Endothelial cell of umbilical vein (primary cell): ENCODE data around the gene ZNF207.

ENCODE experiments used
- CTCF ChIP-seq, 2 donors: IDR thresholded peaks; 1 replicate in 1 of 2; 2 replicates in 1 of 2; pipeline ENCODE4 v1.5.1; 2011; ENCODE audit warnings: low read length in 2 of 2, mild to moderate bottlenecking in 2 of 2, moderate library complexity in 2 of 2, control low read depth in 1 of 2, inconsistent platforms in 1 of 2, low read depth in 1 of 2; ENCODE audit not compliant: insufficient read depth in 1 of 2; ENCODE audit errors: extremely low read depth in 1 of 2
- EZH2 ChIP-seq: IDR thresholded peaks from 2 replicates; pipeline ENCODE4 v1.6.1; 2012; ENCODE audit warnings: borderline replicate concordance, low read depth, mild to moderate bottlenecking, moderate library complexity, low read length, inconsistent platforms; ENCODE audit not compliant: severe bottlenecking
- MYC ChIP-seq: IDR thresholded peaks from one replicate; pipeline ENCODE4 v1.6.1; 2011; ENCODE audit warnings: mild to moderate bottlenecking, low read depth, low read length
- POLR2A ChIP-seq: IDR thresholded peaks from 2 replicates; pipeline ENCODE4 v1.6.1; 2012; ENCODE audit warnings: low read depth, mild to moderate bottlenecking, control low read depth, low read length

- TF ChIP-seq EZH2: no peak
- TF ChIP-seq CTCF (IDR thresholded peaks at IDR 0.05; ENCODE audit: extremely low read depth in 1 of 2, insufficient read depth in 1 of 2, low read depth in 1 of 2, low read length in 2 of 2): no peak
- no peak for TF ChIP-seq MYC
- no peak for TF ChIP-seq POLR2A
Observed at GRCh38 chr17:32386844-32387243, 36.9 kb downstream of the ZNF207 start.
